Tongue (tissue), 3 donors: ENCODE measurements around the gene ITGB5. TPM values are rescaled to one million over a fixed set of nuclear protein-coding genes. Genes with fewer than 3 reads are reported as not detected.
A peak's percentile ranks its signal among the peaks of the same experiment; 100 is the strongest.
"Not testable (repeated sequence)": the region's sequence is repeated elsewhere in the genome, so short reads cannot be mapped to it uniquely, and the experiment has no call there.

Source experiments
- DNase-seq: peaks from one replicate; pipeline ENCODE4 v3.0.0-alpha.2; 2015
- small RNA-seq: library from RNA; depleted of rRNA; stranded (forward); fragments of <200 nt; gene quantifications from one replicate; pipeline ENCODE3, GENCODE V24; 2014; ENCODE audit warnings: low replicate concordance
- total RNA-seq: library from RNA; depleted of rRNA; stranded (reverse); fragments of >200 nt; gene quantifications from one replicate; pipeline ENCODE4 v1.2.3, GENCODE V29; 2014

Gene ITGB5
- total RNA-seq, 1 donor from 2014 or later, result 63.3 TPM

DNA sequence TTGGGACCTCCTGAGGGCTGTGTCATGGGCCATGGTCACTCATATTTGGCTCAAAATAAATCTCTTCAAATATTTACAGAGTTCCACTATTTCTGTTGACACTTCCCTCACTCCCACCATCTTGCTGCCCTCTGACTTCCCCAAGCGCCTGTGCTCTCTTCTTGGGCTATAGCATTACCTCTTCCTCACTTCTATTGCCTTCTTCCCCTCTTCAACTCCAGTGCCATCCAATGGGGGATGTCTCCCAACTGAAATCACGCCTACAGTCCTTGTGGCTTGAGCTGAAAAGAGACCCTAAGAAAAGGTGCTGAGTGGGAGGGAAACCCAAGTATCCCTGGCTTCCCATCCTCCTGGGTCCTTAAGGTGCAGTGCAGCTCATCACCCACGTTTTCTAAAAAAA lies 135.1 kb downstream of the ITGB5 start:
- DNase-seq, result no peak

DNA sequence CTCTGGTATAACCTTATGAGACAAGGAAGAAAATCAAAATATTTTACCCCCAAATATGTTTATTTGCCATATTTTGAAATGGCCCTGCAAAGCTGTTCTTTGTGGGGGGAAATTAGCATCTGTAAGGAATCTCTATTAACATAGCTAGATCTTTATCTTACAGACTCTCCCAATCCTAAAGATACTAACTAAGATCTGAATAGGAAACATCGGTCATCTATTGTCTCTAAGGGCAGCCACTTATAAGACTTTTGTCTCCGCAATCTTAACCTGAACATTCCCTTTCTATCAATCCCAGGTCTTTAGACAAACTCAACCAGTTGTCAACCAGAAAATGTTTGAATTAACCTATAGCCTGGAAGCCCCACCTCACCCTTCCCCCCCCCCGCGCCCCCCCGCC lies 135.7 kb downstream of the ITGB5 start:
- no peak for DNase-seq

DNA sequence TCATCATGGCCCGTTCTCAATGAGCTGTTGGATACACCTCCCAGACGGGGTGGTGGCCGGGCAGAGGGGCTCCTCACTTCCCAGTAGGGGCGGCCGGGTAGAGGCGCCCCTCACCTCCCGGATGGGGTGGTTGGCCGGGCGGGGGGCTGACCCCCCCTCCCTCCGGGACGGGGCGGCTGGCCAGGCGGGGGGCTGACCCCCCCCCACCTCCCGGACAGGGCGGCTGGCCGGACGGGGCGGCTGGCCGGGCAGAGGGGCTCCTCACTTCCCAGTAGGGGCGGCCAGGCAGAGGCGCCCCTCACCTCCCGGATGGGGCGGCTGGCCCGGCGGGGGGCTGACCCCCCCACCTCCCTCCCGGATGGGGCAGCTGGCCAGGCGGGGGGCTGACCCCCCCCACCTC lies 137.3 kb downstream of the ITGB5 start:
- not testable (repeated sequence) for DNase-seq

DNA sequence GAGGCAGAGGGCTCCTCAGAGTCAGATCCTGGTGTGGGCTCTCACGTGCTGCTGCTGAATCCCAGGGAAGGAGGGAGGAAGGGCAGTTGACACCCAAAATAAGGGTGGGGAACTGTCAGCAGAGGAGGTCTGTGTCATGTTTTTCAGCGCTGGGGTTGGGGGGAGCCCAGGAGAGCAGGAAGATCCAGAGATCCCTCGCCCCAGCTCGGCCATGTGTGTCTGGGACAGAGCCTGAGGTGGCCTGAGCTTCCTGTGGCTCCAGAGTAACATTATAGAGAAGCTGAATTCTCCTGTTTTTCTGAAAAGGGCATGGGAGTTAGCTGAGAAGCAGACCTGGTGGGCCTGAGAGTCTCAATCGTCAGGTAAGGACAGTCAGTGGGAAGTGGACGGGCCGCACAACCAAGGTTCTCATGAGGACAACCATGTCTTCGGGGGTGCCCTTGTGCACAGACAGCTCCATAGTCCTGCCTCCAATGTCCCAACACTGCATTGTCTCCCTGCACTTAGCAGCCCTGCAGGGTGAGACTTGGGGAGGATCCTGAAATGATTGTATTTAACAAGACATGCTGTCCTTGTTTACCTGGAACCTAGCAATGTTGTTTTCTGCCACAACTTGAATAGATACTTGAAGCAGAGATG lies 138.5 kb downstream of the ITGB5 start:
- DNase-seq, result no peak

- DNase-seq, result no peak
These were observed 139.8 kb downstream of the ITGB5 start for GRCh38 chr3:124747111-124747981.

DNA sequence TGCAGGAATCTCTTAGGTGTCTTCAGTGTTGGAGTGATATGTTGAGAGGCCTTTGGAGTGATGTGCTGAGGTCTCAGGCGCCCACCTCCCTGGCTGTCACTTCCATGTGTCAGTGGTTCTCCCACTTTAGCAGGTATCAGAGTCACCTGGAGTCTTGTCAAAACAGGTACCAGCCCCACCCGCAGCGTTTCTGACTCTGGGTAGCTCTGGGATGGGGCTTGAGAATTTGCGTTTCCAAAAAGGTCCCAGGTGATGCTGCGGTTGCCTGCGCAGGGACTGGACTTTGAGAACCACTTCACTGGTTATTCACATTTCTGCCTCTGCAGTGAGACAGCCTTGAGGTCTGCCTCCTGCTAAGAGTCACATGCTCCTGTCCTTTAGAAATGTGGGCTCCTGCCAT lies 141.4 kb downstream of the ITGB5 start:
- no peak for DNase-seq

GRCh38 chr3:124741027-124741426 lies 146.1 kb downstream of the ITGB5 start:
- DNase-seq, result no peak

GRCh38 chr3:124731760-124732159 lies 155.4 kb downstream of the ITGB5 start:
- DNase-seq, result no peak

- DNase-seq, result no peak
These were observed 156.2 kb downstream of the ITGB5 start for GRCh38 chr3:124730941-124731297.

DNA sequence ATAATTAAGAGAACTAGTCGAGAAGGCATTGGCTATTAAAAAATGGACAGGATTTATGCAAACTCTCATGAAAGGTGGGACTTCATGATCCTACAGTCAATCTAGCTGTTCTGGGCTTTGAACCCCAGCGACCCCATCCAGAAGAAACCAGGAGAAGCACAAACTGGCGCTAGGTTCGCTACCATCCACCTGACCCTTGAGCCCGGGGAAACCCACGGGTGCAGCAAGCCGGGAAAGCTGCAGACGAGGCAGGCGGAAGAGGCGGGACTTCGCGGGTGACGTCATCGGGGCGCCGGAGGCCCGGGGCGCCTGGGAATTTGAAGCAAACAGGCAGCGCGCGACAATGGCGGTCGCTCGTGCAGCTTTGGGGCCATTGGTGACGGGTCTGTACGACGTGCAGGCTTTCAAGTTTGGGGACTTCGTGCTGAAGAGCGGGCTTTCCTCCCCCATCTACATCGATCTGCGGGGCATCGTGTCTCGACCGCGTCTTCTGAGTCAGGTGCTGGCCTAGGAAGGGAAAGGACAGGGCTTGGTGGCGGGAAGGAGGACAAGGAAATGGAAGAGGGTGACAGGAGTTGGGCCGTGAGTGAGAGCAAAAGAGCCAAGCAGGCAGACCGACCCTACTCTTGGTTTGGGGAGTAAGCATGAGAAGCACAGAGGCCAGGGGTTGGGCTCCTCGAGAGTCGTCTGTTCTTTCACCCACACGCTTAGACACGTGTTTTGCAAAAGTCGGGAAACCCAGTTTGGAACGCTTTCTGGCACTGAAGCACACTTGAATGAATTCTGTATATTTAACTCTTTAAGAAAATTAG lies 156.8 kb downstream of the ITGB5 start, which contains the start of gene UMPS:
Gene UMPS, plus strand, starts transcription at position 324 of the 812 bp plus-strand sequence. Its CDS starts 20 bp downstream, at position 344.
- peak; percentile 94 for DNase-seq

GRCh38 chr3:124722589-124722988 lies 164.6 kb downstream of the ITGB5 start:
- DNase-seq, result no peak

- DNase-seq, result peak; percentile 27
These were observed 172.8 kb downstream of the ITGB5 start for GRCh38 chr3:124714223-124714853.

Small RNAs within 50 kb of the gene (small RNA-seq; reads per million reads assigned to genes)
- gene MIR544B, result not detected

Other genes starting within 250 kb of the ITGB5 start
- gene UMPS, start 156.9 kb downstream of the ITGB5 start, total RNA-seq, result 47.1 TPM
- not detected for gene MUC13, start 47.4 kb upstream of the ITGB5 start, total RNA-seq
- gene HEG1, start 168.6 kb upstream of the ITGB5 start, total RNA-seq, result 67.7 TPM